DOHH2 (cell line): ENCODE measurements around the gene CPT1A.

ENCODE experiments used
- CTCF ChIP-seq: fragments of 200-600 bp; sonication (generic); IDR thresholded peaks from one replicate; pipeline ENCODE4 v1.5.1; 2014; ENCODE audit warnings: antibody characterized with exemption, mild to moderate bottlenecking, low read depth, low read length; ENCODE audit not compliant: poor library complexity, severe bottlenecking
- EZH2phosphoT487 ChIP-seq: fragments of 200-600 bp; sonication (generic); IDR thresholded peaks from 2 replicates; pipeline ENCODE4 v1.6.1; 2017; ENCODE audit warnings: borderline replicate concordance, mild to moderate bottlenecking, antibody characterized with exemption, low read length, moderate library complexity, mixed read lengths

- TF ChIP-seq CTCF (no peak), EZH2phosphoT487 (no peak)
Measured at GRCh38 chr11:68890490-68891231, 48.9 kb upstream of the CPT1A start.
